Measurements from ENCODE around the gene ST6GALNAC6.

The ST6GALNAC6 gene, protein sequence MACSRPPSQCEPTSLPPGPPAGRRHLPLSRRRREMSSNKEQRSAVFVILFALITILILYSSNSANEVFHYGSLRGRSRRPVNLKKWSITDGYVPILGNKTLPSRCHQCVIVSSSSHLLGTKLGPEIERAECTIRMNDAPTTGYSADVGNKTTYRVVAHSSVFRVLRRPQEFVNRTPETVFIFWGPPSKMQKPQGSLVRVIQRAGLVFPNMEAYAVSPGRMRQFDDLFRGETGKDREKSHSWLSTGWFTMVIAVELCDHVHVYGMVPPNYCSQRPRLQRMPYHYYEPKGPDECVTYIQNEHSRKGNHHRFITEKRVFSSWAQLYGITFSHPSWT

DNA sequence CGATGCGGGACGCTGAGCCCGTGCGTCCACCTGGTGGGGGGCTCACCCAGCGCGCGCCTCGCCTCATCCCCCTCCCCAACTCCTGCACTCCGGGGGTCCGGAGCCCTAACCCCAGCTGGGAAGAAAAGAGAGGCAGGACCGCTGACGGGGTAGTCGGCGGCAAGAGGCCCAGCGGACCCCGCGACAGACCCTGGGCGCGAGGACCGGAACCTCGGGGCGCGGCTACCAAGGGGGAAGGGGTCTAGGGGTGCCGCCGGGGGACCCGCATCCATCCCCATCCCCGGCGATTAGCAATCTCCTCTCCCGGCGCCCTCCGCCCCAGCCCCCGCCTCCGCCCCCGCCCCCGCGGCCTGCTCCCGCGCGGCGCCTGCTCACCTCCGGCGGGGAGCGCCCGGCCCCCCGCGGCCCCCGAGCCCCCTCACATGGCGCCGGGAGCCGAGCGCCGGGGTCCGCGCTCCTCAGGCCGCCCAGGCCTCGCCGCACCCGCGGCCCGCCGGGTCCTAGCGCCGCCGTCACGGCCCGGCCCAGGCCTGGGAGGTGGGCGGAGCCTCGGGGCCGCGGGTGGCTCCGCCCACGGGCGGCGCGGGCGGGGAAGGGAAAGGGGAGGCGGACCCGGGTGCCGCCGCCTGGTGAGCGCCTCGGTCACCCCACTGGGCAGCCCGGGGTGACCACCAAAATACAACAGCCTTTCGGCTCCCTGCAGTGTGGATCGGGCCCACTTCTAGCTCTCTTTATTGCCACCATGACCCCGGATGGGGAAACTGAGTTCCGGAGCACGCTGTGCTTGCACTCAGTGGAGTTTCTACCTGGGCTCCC, at the start of gene ST6GALNAC6:
Gene ST6GALNAC6 (minus strand): TSS at position 476 of the 816 bp plus-strand sequence. CDS start 1,622 bp downstream, outside the sequence.
- DNase-seq (ENCODE audit: low spot score), result peak; percentile 85

DNA sequence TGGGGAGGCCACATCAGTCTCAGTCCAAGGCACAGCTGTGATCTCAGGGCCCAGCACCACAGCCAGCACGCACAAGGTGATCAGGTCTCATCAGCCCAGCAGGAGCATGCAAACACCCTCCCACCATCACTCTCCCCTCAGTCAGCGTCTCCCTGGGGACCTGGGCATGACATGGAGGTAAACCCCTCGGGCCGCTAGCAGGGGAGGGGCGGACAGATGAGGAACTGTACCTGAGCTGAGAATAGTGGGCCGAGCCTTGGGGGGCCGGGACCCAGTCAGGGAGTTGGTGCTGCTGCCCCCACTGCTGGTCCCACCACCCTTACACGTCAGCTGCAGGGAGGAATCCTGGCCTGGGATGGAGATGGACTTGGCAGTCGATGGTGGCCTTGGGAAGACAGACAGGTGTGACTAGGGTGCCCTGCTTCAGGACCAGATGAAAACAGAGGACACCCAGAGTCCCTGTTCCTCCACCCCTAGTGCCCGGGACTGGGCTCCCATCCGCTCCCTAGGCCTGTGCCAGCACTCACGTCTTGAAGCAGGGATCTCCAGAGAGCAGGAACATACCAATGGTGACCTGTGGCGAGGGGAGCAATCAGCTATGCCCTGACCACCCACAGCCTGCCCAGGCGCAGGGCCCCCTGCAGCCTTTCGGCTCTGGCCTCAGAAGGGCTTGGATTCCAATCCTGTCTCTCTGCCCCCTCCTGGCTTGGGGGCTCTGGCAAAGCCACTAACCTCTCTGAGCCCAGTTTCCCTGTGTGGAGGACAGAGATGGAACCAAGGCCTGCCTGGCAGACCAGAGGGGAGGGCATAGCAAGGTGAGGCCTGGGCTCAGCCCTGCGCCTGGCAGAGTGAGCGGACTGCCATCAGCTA, 48.7 kb upstream of the ST6GALNAC6 start:
- DNase-seq (ENCODE audit: low spot score), result no peak

DNA sequence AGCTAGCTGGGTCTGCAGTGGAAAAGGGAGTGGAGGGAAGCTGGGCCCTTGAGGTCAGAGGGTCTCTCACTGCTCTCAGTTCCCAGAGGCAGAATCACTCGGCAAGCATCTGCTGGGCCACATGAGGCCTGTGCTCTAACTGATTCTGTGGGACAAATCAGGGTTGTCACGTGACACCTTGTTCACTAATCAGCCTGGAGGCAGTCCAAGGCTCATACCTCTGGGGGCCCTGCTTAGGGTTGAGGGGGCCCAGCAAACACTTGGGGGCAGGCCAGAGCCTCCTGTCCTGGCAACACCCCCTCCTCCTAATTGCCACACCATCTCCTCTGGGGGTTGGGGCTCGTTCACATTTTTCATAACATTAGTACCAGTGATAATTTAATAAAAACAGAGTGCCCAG, 47.3 kb upstream of the ST6GALNAC6 start:
- no peak for DNase-seq (ENCODE audit: low spot score)

DNA sequence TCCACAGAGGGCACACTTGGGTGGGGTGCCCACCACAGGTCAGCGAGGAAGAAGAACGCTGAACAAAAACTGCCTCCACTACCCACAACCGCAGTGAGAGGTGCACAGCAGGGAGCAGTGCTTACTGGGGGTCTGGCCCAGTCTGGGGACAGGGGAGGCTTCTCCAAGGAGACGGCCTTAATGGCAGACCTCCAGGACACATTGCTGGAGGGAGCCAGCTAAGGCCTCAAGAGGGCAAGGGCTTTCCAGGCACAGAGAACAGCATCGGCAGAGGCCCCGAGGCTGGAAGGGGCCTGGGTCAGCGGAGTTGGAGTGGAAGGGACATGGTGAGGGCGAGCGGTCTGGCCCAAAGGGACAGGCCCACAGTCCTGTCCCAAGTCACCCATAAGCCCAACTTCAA, 46.5 kb upstream of the ST6GALNAC6 start:
- DNase-seq (ENCODE audit: low spot score), result no peak

DNA sequence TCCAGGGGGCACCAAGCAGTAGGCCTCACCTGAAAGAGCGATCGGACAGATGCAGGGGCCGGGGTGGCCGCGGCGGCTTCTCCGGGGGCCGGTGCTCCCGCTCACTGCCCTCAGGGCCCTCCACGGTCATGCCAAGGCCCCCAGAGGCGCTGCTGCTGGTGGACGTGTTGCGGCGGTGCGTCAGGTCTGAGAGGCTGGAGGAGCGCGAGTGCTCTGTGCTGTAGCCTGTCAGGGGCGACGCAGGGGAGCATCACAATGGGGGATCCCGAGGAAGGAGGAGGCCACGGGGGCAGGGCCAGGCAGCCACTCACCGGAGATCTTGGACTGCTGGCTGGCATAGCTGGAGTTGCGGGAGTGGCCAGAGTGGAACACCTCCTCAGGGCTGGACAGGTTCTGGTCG, 45.9 kb upstream of the ST6GALNAC6 start:
- DNase-seq (ENCODE audit: low spot score), result no peak

DNA sequence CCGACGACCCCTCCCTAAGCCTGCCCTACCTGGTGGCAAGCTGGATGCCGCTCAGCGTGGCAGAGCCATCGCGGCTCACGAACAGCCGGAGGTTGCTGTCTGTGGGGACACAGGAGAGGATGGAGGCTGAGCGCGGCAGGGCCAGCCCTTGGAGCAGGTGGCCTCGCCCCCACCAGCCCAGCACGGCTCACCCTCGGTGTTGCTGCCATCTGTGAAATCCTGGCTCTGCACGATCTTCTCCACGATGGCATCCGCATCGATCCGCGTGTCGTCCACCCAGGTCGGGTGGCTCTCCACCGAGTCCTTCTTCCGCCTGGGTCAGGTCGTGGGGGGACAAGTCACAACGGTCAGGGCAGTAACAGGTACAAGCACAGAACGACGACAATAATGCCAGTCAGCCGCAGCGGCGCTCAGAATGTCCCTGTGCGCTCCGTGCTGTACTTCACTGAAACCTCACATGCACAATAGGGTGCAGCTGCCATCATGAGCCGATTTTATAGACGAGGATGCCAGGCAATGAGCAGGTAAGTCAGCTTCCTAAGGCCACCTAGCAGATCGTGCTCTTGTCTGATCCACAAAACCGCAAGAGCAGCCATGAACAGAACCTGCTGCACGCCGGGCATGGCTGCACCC, 45.3 kb upstream of the ST6GALNAC6 start:
- no peak for DNase-seq (ENCODE audit: low spot score)

DNA sequence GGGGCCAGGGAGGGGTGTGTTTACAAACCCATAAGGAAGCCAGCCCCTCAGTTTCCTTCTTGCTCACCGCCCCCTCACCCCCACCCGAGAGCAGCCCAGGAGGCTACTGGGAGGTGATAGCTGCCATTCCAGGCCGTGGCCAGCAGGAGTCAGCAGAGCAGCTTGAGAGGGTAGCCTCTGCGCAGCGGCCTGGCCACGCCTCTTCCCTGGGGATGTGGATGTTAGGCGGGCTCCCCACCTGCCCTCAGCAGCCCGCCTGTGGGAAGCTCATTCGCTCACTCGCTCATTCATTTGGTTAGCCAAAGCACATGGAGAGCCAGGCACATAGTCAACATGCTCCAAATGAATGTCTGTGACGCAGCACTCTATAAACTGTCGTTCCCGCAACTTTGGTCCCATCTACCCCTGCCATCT, 44.3 kb upstream of the ST6GALNAC6 start:
- peak; percentile 83 for DNase-seq (ENCODE audit: low spot score)

DNA sequence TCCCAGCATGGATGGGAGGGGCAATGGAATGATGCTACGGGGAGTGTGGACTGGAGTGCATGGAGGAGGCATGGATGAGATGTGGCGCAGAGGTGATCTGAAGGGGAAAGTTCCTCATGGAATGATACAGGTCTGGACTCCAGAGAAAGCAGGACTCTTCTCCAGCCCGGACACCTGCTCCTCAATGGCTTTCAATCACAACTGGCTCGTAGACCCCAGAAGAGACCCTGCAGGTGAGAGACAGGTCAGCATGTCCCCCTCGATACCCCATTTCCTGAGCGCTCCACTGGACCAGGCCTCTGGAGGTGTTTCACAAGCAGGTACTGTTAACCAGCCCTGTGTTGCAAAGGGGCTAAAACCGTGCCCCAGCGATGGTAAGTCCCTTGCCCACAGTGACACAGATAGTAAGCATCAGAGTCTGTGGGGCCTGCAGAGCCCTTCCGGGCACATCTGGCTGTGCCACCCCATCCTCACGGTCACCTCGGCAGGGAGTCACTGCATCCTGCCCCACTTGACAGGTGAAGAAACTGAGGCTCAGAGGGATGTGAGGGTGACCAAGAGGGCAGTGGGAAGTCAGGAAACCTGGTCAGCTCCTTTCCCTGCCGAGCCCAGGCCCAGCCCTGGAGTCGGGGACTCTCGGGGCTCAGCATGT, 43.7 kb upstream of the ST6GALNAC6 start:
- no peak for DNase-seq (ENCODE audit: low spot score)

DNA sequence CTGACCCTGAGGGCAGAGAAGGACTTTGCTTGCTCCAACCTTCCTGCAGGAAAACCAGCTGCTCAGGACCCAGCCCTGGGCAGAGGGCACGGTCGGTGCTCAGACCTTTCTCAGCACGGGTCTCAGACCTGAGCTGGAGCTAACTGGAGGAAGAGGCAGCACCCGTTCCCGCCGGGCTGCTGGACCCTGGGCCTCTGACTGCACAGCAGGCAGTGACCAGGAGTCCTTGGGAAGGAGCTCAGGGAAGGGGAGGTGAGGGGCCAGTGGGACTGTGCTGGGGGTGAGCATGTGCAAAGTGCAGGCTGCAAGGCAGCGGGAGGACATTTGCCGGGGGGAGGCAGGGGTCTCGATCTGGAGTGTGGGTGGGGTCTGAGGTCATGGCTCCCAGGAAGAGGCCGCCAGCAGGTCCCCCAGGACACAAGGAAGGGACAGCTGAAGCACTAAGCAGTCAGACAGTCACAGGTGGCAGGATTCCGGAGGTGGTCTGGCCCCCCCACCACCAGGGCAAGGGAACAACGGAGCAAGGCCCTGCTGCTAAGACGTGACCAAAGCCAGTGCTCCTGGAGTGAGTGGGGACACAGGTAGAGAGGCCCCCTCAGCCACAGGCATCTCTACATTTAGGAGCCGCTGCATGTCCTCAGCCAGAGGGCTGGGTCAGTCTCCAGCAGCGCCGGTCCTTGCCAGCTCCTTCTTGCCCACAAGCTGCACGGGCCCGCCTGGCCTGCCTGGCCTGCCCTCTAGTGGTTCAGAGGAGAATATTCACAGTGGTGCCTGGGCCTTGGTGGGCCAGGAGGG, 43.0 kb upstream of the ST6GALNAC6 start:
- peak; percentile 74 for DNase-seq (ENCODE audit: low spot score)

DNA sequence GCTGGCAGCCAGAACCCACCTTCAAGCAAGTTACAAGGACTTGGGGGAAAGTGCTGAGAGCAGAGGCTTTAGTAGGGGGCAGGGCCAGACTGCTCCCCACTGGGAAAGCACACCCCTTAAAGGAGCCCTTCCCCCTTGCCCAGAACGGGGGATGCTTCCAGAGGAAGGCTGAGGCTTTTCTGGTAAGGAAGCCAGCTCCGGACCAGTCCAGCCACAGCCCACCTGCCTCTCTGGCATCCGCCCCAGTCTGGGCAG, 42.5 kb upstream of the ST6GALNAC6 start:
- DNase-seq (ENCODE audit: low spot score), result no peak

DNA sequence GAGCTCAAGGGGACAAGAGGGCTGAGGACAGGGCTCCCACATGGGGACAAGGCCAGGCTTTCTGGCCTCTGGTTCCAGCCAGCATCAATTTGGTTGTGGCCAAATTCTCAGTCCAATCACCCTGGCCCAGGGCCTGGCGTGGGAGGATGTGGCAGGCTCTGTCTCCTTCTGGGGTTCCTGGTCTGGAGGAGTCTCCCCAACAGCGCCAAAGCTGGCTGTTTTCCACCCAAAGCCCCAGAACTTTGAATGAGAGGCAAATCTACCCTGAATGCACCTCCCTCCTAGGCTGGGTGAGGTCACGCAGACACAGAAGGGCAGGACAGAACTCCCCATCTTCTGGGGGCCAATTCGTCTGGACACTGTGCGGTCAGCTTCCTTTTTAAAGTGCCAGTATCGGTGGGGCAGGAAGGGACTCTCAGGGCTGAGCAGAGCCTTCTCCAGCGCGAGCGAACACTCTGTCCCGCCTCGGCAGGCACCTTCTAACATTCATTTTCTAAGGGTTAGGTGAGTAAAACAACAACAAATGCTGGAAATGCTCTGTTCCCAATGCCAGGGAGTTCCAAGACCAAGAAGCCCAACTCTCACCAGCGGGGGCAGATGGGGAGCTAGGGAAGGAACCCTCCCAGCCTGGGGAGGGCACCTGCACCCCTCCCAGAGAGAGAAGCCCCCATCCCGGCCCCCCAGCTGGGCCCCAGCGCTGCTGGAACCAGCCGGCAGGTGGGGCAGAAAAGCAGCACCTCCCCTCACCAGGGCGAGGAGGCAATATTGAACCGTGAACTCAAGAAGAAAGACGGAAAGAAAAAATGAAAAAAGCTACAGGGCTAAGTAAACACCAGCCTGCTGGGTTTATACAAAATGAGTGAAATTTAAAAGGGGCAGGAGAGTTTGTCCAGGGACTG, 41.9 kb upstream of the ST6GALNAC6 start:
- DNase-seq (ENCODE audit: low spot score), result no peak

DNA sequence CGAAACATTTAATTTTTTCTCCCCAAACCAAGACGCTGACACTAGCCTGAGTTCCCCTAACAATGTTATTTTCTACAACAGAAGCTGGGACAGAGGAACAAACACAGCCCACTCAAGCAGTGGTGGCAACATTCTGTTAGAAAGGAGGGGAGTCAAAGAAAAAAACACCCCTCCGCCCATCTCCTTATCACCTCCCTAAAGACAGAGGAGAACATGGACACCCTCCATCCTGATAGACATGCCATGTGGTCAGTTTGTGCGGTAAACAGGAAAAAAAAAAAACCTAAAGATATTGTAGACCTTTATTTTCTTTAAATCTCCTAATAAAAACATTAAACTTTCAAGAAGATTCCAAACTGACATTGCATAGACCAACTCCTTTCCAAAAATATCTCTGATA, 41.2 kb upstream of the ST6GALNAC6 start:
- DNase-seq (ENCODE audit: low spot score), result no peak

DNA sequence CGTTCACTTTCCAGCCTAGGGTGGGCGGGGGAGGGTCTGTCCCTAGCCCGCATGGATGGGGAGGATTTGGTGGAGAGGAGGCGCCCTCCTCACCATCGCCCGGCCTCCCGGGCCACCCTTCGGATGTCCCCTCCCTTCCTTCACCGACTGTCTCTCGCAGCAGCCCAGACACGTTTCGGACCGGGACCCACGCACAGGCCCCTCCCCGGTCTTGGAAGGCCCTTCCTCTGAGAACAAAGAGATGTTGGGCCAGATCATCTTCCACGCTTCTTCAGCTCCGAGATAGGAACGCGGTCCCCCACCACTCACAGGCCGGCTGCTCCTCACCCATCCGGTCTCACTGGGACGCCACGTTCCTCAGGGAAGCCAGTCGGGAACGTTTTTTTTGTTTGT, 38.9 kb upstream of the ST6GALNAC6 start:
- no peak for DNase-seq (ENCODE audit: low spot score)

DNA sequence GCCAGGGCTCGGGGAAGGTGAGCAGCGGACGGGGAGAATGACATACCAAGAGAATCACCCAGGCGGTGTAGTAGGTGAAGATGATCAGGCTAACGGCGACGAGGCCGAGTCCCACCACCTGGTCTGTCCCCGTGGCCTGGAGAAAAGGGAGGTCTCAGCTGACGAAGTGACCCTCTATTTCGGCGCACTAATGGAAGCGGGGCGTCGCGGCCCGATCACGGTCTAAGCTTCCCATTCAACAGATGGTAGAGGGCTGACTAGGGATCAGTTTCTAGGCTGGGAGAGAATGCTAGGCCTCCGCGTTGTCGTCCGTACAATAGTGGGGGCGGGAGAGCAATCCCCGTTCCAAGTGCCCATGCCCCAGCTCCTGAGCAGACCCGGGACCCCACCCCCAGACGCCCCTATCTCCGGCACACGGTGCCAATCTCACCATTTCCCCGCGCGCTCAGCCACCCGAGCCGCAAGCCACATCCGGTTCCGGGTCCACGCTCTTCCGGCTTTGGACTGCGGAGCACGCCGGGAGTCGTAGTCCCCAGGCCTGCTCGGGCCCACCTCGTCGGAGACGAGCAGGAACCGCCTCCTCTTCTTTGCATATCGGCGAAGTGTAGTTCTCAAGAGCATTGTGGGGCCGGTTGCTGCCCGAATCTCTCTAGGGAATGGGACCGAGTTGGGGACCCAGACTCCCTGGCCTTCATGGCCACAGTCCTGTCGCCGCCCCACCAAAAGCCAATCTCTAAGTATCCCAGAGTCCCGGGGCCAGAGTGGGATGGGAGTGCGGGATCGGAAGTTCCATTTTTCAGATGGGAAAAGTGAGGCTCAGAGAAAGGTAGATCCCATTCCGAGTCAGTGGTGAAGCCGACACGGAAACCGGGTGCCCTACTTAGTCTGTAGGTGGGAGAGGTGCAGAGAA, 38.2 kb upstream of the ST6GALNAC6 start, which contains the start of gene DPM2:
Gene DPM2 (minus strand): TSS at position 467 of the 910 bp plus-strand sequence. CDS start 34 bp downstream, at position 433.
- DNase-seq (ENCODE audit: low spot score), result peak; percentile 96

DNA sequence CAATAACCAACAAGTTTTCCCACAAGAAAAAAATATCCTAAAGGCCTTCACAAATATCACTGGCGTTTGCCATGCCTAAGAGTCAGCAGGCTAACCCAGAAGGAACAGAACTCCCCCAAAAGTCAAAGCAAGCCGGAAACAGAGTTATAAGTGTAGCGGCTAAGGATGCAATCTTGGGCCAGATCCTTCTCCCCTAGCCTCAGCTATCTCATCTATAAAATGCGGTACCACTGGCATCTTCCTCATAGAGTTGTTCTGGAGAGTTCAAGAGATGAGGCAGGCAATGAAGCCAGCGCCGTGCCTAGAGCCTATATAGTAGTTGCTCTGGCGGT, 37.6 kb upstream of the ST6GALNAC6 start:
- no peak for DNase-seq (ENCODE audit: low spot score)

DNA sequence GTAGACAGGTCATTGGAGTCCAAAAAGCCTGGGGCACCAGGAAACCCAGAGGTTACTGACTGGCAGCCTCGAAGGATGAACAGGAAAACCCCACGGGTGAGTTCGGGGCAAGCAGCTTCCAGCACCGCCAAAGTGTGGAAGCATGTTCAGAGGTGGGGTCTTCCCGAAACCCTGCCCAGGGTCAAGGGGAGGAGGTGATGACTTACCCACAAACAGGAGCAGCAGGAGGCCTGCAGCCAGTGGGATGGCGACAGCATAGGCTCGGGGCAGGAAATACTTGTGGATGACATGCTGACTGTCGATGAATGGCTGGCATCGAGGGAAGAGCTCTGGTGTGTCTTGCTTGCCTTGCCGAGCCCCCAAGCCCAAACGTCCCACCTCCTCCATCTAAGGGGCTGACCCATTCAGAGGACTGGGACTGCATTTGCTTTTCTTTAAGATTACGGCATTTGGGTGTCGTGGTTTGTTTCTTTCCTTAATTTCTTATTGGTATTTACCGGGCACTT, 37.0 kb upstream of the ST6GALNAC6 start:
- no peak for DNase-seq (ENCODE audit: low spot score)

DNA sequence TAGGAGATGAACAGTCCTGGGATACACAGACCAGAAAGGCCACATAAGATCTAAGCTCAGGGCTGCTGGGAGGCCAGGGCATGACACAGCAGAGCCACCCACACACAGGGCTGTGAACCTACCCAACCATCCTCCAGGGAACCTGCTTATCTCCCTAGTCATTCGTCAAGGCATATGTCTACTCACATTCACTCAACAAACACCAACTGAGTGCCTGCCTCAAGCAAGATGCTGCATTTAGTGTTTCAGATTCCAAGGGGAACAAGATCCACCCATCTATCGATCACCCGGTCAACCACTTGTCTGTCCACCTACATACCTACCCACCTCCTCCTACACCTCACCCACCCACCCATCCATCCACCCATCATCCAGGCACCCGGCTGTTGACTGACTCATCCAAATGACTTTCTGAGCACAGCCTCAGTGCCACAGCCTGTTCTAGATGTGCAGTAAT, 36.4 kb upstream of the ST6GALNAC6 start:
- DNase-seq (ENCODE audit: low spot score), result no peak

DNA sequence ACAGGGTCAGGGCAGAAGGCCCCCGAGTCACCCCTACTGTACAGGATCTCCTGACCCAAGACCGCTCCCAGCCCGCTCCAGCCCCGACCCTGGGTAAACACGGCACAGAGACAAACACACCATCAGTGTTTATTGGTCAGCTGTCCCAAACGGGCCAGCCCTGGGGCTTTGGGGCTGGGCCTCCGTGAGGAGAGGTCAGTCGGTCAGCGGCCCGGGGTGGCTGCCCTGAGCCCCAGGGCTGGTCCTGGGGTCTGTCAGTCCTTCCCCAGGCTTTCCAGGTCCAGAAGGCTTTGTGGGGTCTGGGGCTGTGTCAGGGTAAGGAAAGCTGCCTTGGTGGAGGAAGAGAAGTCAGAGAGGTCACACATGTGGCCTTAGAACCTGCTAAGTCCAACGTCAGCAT, 35.6 kb upstream of the ST6GALNAC6 start:
- DNase-seq (ENCODE audit: low spot score), result no peak

Measured in HuH-7.5 (cell line).